Activated T-cell treated with anti-CD3 and anti-CD28 coated beads, Interleukin-2, amount 50 U/mL, for 24 hours (primary cell): Measurements from ENCODE around the gene SLC44A5.

Experiments used
- DNase-seq: peaks from one replicate; pipeline ENCODE4 v3.0.0-alpha.2; 2020
- H3K27ac Mint-ChIP-seq: 2 replicates; pipeline ENCODE4 v1.8.0; 2020; ENCODE audit warnings: mild to moderate bottlenecking, mixed read lengths
- H3K27me3 Mint-ChIP-seq: 2 replicates; pipeline ENCODE4 v1.8.0; 2020; ENCODE audit warnings: mixed read lengths
- H3K36me3 Mint-ChIP-seq: 2 replicates; pipeline ENCODE4 v1.8.0; 2020; ENCODE audit warnings: low read depth, mixed read lengths
- H3K4me1 Mint-ChIP-seq: 2 replicates; pipeline ENCODE4 v1.8.0; 2020; ENCODE audit warnings: low read depth, mixed read lengths
- H3K4me3 Mint-ChIP-seq: 2 replicates; pipeline ENCODE4 v1.8.0; 2020; ENCODE audit warnings: mild to moderate bottlenecking, moderate library complexity, mixed read lengths
- H3K9me3 Mint-ChIP-seq: 2 replicates; pipeline ENCODE4 v1.8.0; 2020; ENCODE audit warnings: mixed read lengths

SLC44A5 gene

GRCh38 chr1:75472971-75473603 is 137.8 kb downstream of the SLC44A5 start:
- Mint-ChIP-seq H3K4me3 (no peak overlapping the region), H3K36me3 (no peaks in the 10 kb centered on the region), H3K9me3 (no peaks in the 10 kb centered on the region), H3K27me3 (no peaks in the 10 kb centered on the region), H3K27ac (no peak overlapping the region), H3K4me1 (no peaks in the 10 kb centered on the region)
- no peak for DNase-seq

GRCh38 chr1:75472089-75472970 is 138.6 kb downstream of the SLC44A5 start:
- H3K27ac Mint-ChIP-seq, result no peak overlapping the region

GRCh38 chr1:75471252-75471651 is 139.7 kb downstream of the SLC44A5 start:
- Mint-ChIP-seq H3K9me3 (no peaks in the 10 kb centered on the region), H3K4me3 (no peak overlapping the region), H3K27me3 (no peaks in the 10 kb centered on the region), H3K4me1 (no peaks in the 10 kb centered on the region), H3K36me3 (no peaks in the 10 kb centered on the region), H3K27ac (no peak overlapping the region)
- no peak for DNase-seq

More at GRCh38 chr1:75472089-75472970, 138.6 kb downstream of the SLC44A5 start:
- Mint-ChIP-seq H3K4me3 (no peak overlapping the region), H3K9me3 (no peaks in the 10 kb centered on the region), H3K27me3 (no peaks in the 10 kb centered on the region), H3K4me1 (no peaks in the 10 kb centered on the region), H3K36me3 (no peaks in the 10 kb centered on the region)
- DNase-seq, result no peak

- H3K36me3 Mint-ChIP-seq, result no peaks in the 10 kb centered on the region
- no peak overlapping the region for H3K27ac Mint-ChIP-seq
- H3K4me3 Mint-ChIP-seq, result no peak overlapping the region
- no peak for DNase-seq
- no peaks in the 10 kb centered on the region for H3K9me3 Mint-ChIP-seq
- H3K4me1 Mint-ChIP-seq, result no peaks in the 10 kb centered on the region
- no peaks in the 10 kb centered on the region for H3K27me3 Mint-ChIP-seq
These were observed 140.5 kb downstream of the SLC44A5 start for GRCh38 chr1:75470448-75470847.

GRCh38 chr1:75469586-75470173 is 141.2 kb downstream of the SLC44A5 start:
- H3K4me3 Mint-ChIP-seq, result no peak overlapping the region
- H3K27ac Mint-ChIP-seq, result no peak overlapping the region
- no peaks in the 10 kb centered on the region for H3K9me3 Mint-ChIP-seq
- no peaks in the 10 kb centered on the region for H3K4me1 Mint-ChIP-seq
- no peak for DNase-seq
- H3K36me3 Mint-ChIP-seq, result no peaks in the 10 kb centered on the region
- H3K27me3 Mint-ChIP-seq, result no peaks in the 10 kb centered on the region

GRCh38 chr1:75461808-75462325 is 149.0 kb downstream of the SLC44A5 start:
- Mint-ChIP-seq H3K4me1 (no peaks in the 10 kb centered on the region), H3K36me3 (no peaks in the 10 kb centered on the region), H3K9me3 (peaks cover 4% of the 10 kb centered on the region), H3K27ac (no peak overlapping the region), H3K27me3 (no peaks in the 10 kb centered on the region), H3K4me3 (no peak overlapping the region)
- DNase-seq, result no peak

- H3K4me3 Mint-ChIP-seq, result no peak overlapping the region
- no peak overlapping the region for H3K27ac Mint-ChIP-seq
- DNase-seq, result no peak
- H3K4me1 Mint-ChIP-seq, result no peaks in the 10 kb centered on the region
- no peaks in the 10 kb centered on the region for H3K36me3 Mint-ChIP-seq
- H3K9me3 Mint-ChIP-seq, result peaks cover 13% of the 10 kb centered on the region
- no peaks in the 10 kb centered on the region for H3K27me3 Mint-ChIP-seq
These were observed 160.9 kb downstream of the SLC44A5 start for GRCh38 chr1:75449998-75450397.

GRCh38 chr1:75444220-75444619 is 166.7 kb downstream of the SLC44A5 start:
- no peaks in the 10 kb centered on the region for H3K4me1 Mint-ChIP-seq
- no peak overlapping the region for H3K27ac Mint-ChIP-seq
- no peaks in the 10 kb centered on the region for H3K36me3 Mint-ChIP-seq
- DNase-seq, result no peak
- H3K27me3 Mint-ChIP-seq, result no peaks in the 10 kb centered on the region
- no peaks in the 10 kb centered on the region for H3K9me3 Mint-ChIP-seq
- H3K4me3 Mint-ChIP-seq, result no peak overlapping the region

GRCh38 chr1:75440274-75440673 is 170.6 kb downstream of the SLC44A5 start:
- Mint-ChIP-seq H3K9me3 (no peaks in the 10 kb centered on the region), H3K36me3 (no peaks in the 10 kb centered on the region), H3K27ac (no peak overlapping the region), H3K4me3 (no peak overlapping the region), H3K4me1 (no peaks in the 10 kb centered on the region), H3K27me3 (no peaks in the 10 kb centered on the region)
- no peak for DNase-seq

GRCh38 chr1:75438355-75438754 is 172.6 kb downstream of the SLC44A5 start:
- H3K36me3 Mint-ChIP-seq, result no peaks in the 10 kb centered on the region
- no peak for DNase-seq
- no peaks in the 10 kb centered on the region for H3K9me3 Mint-ChIP-seq
- no peaks in the 10 kb centered on the region for H3K27me3 Mint-ChIP-seq
- no peaks in the 10 kb centered on the region for H3K4me1 Mint-ChIP-seq
- H3K4me3 Mint-ChIP-seq, result no peak overlapping the region
- H3K27ac Mint-ChIP-seq, result no peak overlapping the region

- H3K9me3 Mint-ChIP-seq, result peaks cover 2% of the 10 kb centered on the region
- no peak for DNase-seq
- H3K4me3 Mint-ChIP-seq, result no peak overlapping the region
- H3K4me1 Mint-ChIP-seq, result no peaks in the 10 kb centered on the region
- no peaks in the 10 kb centered on the region for H3K36me3 Mint-ChIP-seq
- H3K27me3 Mint-ChIP-seq, result no peaks in the 10 kb centered on the region
- H3K27ac Mint-ChIP-seq, result no peak overlapping the region
These were observed 179.1 kb downstream of the SLC44A5 start for GRCh38 chr1:75431843-75432242.

- no peak for DNase-seq
- Mint-ChIP-seq H3K36me3 (no peaks in the 10 kb centered on the region), H3K9me3 (peaks cover 2% of the 10 kb centered on the region), H3K4me3 (no peak overlapping the region), H3K27ac (no peak overlapping the region), H3K27me3 (no peaks in the 10 kb centered on the region), H3K4me1 (no peaks in the 10 kb centered on the region)
These were observed 180.4 kb downstream of the SLC44A5 start for GRCh38 chr1:75430526-75430925.

- Mint-ChIP-seq H3K36me3 (no peaks in the 10 kb centered on the region), H3K4me1 (no peaks in the 10 kb centered on the region), H3K9me3 (peaks cover 2% of the 10 kb centered on the region), H3K27me3 (no peaks in the 10 kb centered on the region), H3K27ac (no peak overlapping the region), H3K4me3 (no peak overlapping the region)
- DNase-seq, result no peak
These were observed 184.2 kb downstream of the SLC44A5 start for GRCh38 chr1:75426688-75427087.

GRCh38 chr1:75425001-75425650 is 185.8 kb downstream of the SLC44A5 start:
- Mint-ChIP-seq H3K27ac (no peak overlapping the region), H3K36me3 (no peaks in the 10 kb centered on the region), H3K4me3 (no peak overlapping the region), H3K9me3 (no peaks in the 10 kb centered on the region), H3K4me1 (no peaks in the 10 kb centered on the region), H3K27me3 (no peaks in the 10 kb centered on the region)
- DNase-seq, result no peak
